ENCODE measurements around the gene SETD7. TPM values are rescaled to one million over a fixed set of nuclear protein-coding genes. Genes with fewer than 3 reads are reported as not detected.

Gene SETD7
- total RNA-seq: 79.9 TPM

DNA sequence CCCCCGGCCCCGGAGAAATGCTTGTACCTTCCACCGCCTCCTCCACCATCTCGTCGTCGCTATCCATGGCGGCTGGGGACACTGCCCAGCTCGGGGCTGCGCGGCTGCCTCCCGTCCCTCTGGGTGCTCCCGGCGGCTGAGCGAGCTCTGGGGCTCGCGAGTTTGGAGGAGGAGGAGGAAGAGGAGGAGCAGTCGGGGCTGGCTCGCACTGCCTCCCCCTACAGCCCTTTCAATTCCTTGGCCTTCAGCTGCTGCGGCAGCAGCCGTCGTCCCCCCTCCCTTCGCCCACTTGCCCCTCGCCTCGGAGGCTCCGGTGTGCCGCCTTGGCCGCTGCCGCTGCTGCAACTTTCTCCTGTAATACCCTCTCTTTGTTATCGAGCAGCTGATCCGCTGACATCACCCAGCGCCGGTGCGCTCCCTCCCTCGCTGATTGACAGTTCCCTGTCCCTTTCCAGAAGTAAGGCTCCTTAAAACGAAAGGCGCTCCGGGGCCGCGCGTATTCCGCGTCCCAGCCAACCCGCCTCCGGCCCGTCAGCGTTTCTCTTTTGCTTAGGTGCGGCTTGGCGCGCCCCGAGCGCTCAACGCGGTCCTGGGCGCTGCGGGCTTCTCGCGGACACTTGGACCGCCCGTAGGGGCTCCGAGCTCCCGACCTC is at the start of gene SETD7:
SETD7 (minus strand) TSS at position 149 of the 653 bp plus-strand sequence; CDS start at position 67, 82 bp downstream.
- DNase-seq: peak; percentile 93

DNA sequence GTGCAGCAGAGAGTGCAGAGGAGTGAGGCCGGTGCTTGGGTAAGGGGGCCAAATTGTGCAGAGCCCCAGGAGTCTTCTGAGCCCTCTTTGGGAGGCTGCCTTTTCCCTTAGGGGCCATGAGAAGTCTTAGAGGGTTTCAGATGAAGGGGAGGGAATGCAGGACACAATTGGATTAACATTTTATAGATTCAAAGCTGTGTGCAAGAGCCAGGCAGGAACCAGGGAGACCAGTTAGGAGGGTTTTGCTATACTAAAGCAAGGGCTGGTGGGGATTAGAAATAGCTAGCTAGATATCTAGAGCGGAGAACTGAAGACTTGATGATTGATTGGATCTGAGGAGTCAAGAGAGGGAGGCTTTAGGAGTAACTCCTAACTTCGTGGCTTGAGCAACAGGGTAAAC is 49.5 kb upstream of the SETD7 start:
- no peak for DNase-seq

DNA sequence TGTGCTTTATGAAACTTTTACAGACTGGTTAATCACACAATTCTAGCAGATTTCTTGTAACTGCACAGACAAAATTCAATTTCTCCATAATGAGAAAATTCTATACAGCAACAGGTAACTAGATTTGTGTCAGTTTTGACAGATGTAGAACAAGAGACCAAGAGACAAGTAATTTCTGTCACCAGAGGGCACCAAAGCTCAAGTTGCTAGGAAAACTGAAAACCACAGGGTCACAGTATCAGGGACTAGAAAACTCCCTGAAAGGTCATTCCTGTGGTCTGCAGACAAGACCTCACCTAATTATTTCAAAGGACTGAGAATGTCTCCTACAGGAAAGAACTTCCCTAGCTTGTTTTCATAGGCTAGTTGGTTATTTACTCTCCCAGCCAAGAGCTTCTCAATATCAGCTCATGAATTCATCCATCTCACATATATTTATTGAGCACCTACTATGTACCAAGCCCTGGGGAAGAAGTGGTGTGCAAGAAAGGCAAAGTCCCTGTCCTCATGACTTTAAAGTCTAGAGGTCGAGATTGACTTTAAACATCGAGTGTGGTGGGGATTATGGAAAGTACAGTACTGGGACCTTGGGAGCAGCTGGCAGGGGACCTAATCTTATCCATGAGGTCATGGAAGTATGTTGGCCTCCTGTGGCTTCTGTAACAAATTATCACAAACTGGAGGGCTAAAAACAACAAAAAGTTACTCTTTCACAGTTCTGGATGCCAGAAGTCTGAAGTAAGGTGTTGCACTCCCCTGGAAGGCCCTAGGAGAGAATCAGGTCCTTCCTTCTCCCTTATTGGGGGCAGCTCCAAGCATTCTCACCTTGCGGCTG is 47.8 kb upstream of the SETD7 start:
- DNase-seq: peak; percentile 76

DNA sequence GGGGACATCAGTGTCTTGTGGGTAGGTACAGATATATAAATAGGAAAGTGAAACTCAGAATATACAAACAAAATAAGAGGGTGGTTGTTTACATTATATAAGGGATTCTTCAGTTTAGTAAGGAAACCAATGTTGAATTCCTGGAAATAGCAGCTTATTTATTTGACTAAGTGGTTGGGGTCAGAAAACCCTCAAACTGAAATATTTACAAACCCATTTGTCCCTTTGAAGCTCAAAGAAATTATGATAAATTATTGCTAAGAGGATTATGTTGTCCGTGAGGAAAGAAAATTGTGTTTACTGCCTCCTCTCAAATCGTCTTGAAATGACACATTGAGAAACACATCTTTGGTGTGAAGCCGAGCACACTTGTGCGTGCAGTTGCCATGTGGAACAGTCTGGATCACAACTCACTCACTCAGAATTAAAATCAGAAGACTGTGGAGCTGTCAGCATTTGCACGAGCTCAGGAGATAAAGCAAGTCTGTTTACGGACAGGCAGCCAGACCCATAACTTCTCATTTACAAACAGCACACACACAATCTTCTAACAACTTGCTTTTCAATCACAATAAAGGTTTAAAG is 46.8 kb upstream of the SETD7 start:
- DNase-seq: no peak

DNA sequence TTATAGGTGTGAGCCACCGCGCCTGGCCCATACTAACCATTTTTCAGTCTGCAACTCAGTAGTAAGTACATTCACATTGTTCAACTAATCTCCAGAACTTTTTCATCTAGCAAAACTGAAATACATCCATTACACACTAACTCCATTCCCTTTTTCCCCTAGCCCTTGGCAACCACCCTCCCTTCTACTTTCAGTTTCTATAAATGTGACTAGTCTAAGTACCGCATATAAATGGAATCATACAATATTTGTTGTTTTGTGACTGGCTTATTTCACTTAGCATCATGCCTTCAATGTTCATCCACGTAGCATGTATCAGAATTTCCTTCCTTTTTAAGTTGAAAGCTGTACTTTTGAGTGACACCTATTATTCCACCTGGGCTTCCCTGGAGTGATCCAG is 44.6 kb upstream of the SETD7 start:
- no peak for DNase-seq

GRCh38 chr4:139599594-139600374 is 43.8 kb upstream of the SETD7 start:
- no peak for DNase-seq

- DNase-seq: no peak
Measured at GRCh38 chr4:139599076-139599475, 43.1 kb upstream of the SETD7 start.

- no peak for DNase-seq
Measured at GRCh38 chr4:139596684-139597279, 40.8 kb upstream of the SETD7 start.

DNA sequence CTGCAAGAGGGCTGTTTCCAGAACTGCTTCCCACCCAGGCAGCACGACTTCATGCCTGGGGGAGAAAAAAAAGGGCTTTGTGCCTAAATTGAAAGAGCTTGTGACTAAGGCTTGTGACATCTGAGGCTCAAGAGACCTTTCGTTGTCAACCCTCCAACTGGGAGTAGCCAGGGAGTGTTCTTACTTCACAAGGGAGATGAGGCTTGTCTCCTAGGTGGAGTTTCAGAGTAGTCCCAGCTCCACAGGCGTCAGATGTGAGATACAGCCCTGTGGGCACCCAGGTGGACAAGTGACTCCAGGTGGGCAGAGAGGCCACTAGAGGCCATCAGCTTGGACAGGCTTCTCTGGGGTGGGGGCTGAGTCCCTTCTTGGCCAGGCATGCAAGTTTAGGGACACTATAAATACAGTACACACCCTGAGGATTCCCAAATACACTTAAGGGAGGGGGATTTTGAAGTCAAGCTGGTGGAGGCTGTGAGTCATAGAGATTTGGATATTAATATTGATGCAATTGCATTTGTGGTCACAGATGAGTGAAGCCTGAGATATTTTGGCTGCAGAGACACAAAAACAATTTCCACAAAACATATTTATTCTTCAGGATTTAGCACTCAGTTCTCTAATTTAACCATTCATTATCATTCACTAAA is 40.1 kb upstream of the SETD7 start:
- peak; percentile 23 for DNase-seq

DNA sequence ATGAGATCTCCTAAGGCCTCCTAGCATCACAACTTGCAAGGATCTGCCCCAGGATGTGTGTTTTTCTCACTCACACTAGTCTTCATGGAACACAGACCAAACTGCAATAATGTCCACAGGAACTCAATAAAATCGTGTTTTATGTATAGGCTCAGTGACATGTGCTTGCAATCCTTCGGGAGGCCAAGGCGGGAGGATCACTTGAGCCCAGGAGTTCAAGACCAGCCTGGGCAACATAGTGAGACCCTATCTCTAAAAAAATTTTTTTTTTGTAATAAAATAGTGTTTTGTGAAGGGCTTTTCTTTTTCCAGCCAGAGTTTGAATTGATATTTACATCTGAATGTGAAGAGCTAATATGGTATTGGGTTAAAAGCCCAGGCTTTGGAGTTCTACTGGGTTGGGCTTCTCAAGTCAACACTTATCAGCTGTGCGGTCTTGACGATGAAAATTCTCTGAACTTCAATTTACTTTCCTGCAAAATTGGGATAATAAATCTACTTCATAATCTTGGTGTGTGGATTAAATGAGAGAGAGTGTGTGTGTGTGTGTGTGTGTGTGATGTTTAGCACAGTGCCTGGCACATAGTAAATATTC is 38.7 kb upstream of the SETD7 start:
- no peak for DNase-seq

DNA sequence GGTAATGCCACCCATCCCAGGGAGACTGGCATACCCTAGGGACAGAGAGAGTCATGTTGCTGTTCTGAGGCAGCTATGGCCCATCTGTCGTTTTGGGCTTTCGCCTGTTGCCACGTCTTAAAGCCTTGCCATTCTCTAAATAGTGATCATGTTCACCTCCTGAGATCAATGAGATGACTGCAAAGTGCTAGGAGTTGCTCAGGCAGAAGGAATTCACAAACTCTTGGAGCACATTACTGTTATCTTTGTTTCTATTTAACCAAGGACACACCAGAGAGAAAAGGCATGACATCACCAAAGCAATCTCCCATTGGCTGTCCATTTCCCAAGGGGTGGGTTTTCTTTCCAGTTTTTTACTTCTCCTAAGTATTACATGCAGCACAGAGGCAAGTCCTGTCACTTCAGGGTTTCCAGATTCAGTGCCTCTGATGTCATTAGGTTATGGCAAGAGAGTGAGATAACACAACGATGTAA is 37.1 kb upstream of the SETD7 start:
- DNase-seq: peak; percentile 43

DNA sequence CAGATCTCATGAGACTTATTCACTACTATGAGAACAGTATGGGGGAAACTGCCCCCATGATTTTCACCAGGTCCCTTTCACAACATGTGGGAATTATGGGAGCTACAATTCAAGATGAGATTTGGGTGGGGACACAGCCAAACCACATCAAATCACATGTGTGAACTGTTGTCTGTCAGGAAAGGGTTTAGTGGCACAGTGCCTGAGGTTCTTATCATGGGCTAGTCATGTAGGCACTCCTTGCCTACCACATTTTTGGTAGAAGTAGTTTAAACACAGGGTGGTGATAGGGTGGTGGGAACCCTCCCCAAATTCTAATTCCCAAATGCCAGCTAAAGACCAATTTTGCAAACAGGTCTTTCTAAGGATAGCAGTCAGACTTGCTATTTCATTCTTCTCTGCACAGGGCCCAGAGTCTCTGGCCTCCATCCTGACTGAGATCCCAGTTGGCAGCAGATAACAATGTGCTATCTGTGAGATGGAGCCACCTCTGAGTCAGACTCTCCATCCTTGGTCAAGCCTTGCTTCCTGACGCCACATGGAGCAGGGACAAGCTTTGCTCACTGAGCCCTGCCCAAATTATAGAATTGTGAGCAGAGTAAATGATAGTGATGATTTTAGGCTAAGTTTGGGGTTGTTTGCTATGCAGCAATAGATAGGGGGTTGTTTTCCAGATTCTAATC is 33.5 kb upstream of the SETD7 start:
- no peak for DNase-seq

DNA sequence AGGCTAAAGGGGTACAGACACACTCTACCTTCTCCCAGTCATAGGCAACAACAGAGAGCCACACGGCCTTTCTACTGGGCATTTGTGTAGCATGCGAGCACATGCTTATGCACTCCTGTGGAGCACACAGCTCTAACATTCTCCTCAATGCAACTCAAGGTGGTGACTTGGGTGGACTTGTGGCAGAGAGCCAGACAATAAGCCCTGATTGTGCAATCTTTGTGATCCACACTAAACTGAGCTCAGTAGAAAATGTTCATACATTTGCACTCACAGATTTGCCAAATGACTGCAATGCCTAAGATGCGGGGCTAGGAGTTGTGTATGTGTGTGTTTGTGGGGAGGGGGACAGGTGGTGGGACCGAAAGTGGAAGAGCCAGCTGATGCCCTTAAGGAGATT is 31.4 kb upstream of the SETD7 start:
- DNase-seq: no peak

- no peak for DNase-seq
Measured at GRCh38 chr4:139585473-139585872, 29.5 kb upstream of the SETD7 start.

DNA sequence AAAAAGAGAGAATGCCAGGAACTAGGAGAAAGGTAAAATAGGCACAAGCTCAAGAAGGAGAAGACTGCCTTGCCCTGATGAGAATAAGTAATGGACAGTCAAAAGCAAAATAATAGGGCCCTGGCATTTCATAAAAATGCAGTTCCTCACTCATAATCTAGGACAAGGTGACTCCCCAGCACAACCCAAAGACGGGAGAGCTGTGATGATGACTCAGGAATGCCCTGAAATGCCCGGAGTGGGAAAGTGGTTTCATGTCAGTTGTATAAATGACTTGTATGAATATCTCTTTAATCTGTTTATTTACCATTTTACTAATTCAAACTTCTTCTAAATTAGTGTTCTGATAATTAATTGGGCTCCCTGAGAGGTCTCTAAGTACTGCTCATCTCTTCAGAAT is 28.8 kb upstream of the SETD7 start:
- no peak for DNase-seq

DNA sequence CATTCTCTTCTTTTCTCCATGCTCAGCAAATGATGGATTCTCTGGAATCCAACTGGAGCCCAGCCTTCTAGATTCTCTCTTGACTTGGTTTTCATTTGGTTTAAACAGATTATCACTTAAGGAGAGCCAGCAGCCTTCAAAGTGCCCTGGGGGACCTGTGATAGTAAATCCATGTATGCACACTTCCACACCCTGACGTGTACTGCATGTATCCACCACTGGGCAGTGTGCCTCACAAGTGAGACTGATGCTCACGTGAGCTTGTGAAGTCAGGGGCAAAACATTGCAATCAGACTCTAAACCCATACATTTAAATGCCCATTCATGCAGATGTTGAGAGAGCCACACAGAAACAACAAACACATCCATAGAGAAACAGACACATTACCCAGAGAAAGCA is 28.0 kb upstream of the SETD7 start:
- no peak for DNase-seq

- DNase-seq: peak; percentile 40
Measured at GRCh38 chr4:139582044-139582443, 26.0 kb upstream of the SETD7 start.

DNA sequence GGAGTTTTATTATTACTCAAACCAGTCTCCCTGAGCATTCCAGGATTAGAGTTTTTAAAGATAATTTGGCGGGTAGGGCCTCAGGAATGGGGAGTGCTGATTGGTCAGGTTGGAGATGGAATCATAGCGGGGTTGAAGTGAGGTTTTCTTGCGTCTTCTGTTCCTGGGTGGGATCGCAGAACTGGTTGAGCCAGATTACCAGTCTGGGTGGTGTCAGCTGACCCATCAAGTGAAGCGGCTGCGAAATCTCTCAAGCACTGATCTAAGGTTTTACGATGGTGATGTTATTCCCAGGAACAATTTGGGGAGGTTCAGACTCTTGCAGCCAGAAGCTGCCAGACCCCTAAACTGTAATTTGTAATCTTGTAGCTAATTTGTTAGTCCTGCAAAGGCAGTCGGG is 25.1 kb upstream of the SETD7 start:
- no peak for DNase-seq

- peak; percentile 89 for DNase-seq
Measured at GRCh38 chr4:139576219-139576618, 20.2 kb upstream of the SETD7 start.

DNA sequence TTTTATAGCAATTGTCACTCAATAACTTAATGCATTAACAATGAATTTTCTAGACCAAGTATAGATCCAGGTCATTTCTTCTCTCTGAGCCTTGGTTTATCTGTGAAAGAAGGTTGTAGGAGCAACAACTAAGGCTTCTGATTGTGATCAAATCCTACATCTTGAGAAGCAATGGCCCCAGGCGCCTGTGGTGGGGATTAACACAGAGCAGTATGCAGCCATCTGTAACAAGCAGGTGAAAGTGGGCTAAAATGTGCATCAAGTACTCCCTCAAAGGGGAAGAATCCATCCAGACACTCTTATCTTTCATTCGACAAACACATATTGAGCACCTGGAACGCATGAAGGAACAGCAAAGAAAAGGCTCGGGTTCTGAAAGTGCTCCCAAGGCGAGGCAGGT is 19.1 kb upstream of the SETD7 start:
- DNase-seq: no peak

DNA sequence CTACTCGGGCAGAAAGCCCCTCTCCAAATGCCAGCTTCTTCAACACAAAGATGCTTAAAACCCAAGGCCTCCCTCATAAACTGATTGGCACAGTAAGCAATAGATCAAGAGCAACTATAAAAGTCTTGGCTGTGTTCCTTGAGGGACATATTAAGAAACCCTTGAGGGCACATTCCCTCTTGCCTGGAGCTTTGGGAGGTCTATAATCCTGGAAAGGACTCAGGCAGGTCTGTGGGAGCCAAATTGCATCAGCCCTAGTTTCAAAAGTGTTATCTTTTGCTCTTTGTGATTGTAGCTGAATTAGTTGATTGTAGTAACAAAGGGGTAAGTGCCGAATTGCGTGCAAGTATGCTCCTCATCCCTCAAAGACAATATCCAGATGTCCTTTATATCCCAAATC is 18.6 kb upstream of the SETD7 start:
- DNase-seq: no peak

All from tongue (tissue), 2 donors.